NT2/D1 (cell line): ENCODE data around the gene DBN1.

ENCODE experiments used
- SUZ12 ChIP-seq: IDR thresholded peaks from 2 replicates; pipeline ENCODE4 v1.6.1; 2011; ENCODE audit not compliant: insufficient read length, insufficient read depth; ENCODE audit errors: extremely low read depth
- YY1 ChIP-seq: IDR thresholded peaks from 2 replicates; pipeline ENCODE4 v1.6.1; 2011; ENCODE audit not compliant: insufficient read length, insufficient read depth
- ZNF274 ChIP-seq: IDR thresholded peaks from 2 replicates; pipeline ENCODE4 v1.6.1; 2011; ENCODE audit warnings: mild to moderate bottlenecking, low read depth, low read length

- TF ChIP-seq ZNF274 (no peak), SUZ12 (no peak), YY1 (no peak)
Observed at GRCh38 chr5:177433658-177434217, 39.7 kb downstream of the DBN1 start.
